ENCODE data around the gene BRINP1. TPM values are rescaled to one million over a fixed set of nuclear protein-coding genes. Genes with fewer than 3 reads are reported as not detected.

The BRINP1 gene
- total RNA-seq, 6 experiments from 2014 or later: 0.09 to 0.43 (median 0.13) TPM; not detected in 1

DNA sequence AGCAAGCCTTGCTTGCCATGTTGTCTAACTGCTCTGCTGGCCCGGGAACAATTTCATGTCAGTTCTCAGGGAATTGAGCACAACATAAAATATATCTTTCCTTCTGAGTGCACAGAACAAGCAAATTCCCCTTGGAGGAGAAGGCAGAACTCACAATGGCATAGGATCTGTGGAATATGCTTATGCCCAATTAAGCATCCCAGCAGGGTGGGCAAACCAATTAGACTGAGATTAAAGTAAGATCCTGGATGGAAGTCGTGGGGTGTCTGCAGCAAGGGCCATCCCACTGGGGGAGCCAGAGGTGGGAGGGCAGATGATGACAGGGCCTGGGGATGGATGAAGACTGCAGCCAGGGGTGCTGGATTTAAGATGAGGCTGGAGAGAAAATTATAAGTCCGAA is 114.1 kb downstream of the BRINP1 start:
- Histone ChIP-seq H3K27me3 (no peaks in the 10 kb centered on the region), H3K4me1 (no peaks in the 10 kb centered on the region), H3K9me3 (no peaks in the 10 kb centered on the region), H3K27ac (no peak overlapping the region), H3K4me3 (no peak overlapping the region), H3K36me3 (no peaks in the 10 kb centered on the region)
- TF ChIP-seq, protein P1, sequence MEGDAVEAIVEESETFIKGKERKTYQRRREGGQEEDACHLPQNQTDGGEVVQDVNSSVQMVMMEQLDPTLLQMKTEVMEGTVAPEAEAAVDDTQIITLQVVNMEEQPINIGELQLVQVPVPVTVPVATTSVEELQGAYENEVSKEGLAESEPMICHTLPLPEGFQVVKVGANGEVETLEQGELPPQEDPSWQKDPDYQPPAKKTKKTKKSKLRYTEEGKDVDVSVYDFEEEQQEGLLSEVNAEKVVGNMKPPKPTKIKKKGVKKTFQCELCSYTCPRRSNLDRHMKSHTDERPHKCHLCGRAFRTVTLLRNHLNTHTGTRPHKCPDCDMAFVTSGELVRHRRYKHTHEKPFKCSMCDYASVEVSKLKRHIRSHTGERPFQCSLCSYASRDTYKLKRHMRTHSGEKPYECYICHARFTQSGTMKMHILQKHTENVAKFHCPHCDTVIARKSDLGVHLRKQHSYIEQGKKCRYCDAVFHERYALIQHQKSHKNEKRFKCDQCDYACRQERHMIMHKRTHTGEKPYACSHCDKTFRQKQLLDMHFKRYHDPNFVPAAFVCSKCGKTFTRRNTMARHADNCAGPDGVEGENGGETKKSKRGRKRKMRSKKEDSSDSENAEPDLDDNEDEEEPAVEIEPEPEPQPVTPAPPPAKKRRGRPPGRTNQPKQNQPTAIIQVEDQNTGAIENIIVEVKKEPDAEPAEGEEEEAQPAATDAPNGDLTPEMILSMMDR (IDR thresholded peaks at IDR 0.05): no peak
- no peak for TF ChIP-seq POLR2A (IDR thresholded peaks at IDR 0.05)
- no peak for DNase-seq
- intact Hi-C loops (cut with DNase I): no loop called here
- ATAC-seq: no peak
- 45% methylated on average over 3 of the region's 3 CpGs for WGBS (ENCODE audit: insufficient coverage, low coverage, low lambda C conversion rate, missing lambda C conversion rate)

DNA sequence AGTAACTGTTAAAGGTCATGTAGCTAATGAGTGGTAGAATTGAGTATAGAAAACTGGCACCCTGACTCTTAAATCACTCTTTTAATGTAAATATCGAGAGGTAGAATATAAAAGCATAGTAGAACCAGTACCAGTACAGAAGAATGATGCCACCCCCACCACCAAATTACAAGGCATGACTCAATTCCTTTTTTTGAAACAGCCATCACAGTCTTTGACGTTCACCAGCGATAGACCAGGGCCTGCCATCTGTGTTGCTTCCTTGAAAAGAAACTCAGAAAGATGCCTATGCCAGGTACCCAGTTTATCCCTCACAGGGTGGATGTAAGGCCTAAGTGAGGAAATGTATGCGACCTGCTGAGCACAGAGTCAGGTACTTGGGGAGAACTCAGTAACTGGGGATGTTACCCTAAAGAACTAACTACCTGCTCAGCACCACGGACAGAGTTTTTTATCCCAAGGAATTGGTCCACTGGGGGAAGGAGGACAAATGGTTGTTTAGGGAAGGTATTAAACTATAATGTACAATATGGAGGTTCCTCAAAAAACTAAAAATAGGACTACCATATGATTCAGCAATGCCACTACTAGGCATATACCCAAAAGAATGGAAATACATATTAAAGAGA is 116.5 kb downstream of the BRINP1 start:
- H3K9me3 ChIP-seq: no peaks in the 10 kb centered on the region
- no peaks in the 10 kb centered on the region for H3K36me3 ChIP-seq
- H3K4me3 ChIP-seq: no peak overlapping the region
- H3K27me3 ChIP-seq: no peaks in the 10 kb centered on the region
- ATAC-seq: no peak
- TF ChIP-seq, protein P1 (IDR thresholded peaks at IDR 0.05): no peak
- no peak for TF ChIP-seq POLR2A (IDR thresholded peaks at IDR 0.05)
- H3K27ac ChIP-seq: no peak overlapping the region
- 68% methylated on average over 5 of the region's 5 CpGs for WGBS (ENCODE audit: insufficient coverage, low coverage, low lambda C conversion rate, missing lambda C conversion rate)
- intact Hi-C loops (cut with DNase I): no loop called here
- DNase-seq: no peak
- H3K4me1 ChIP-seq: no peaks in the 10 kb centered on the region

DNA sequence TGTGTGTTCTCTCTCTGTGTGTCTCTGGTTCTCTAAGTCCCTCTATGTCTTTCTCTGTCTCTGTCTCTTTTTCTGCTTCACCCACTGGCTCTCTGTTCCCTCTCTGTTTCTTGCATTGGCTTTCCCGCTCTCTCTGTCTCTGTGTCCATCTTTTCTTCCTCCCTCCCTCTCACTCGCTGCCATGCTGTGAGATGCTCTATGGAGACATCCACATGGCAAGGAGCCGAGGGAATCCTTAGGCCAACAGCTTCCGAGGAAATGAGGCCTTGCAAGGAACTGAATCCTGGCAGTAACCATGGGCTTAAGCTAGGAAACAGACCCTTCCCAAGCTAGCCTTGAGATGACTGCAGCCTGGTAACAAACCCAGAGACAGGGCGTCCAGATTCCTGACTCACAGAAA is 117.3 kb downstream of the BRINP1 start:
- no peaks in the 10 kb centered on the region for H3K36me3 ChIP-seq
- H3K4me3 ChIP-seq: no peak overlapping the region
- WGBS (ENCODE audit: insufficient coverage, low coverage, low lambda C conversion rate, missing lambda C conversion rate): 44% methylated on average over 5 of the region's 5 CpGs
- H3K27me3 ChIP-seq: no peaks in the 10 kb centered on the region
- TF ChIP-seq, protein P1 (IDR thresholded peaks at IDR 0.05): no peak
- no peak for TF ChIP-seq POLR2A (IDR thresholded peaks at IDR 0.05)
- no peaks in the 10 kb centered on the region for H3K4me1 ChIP-seq
- H3K27ac ChIP-seq: no peak overlapping the region
- no peaks in the 10 kb centered on the region for H3K9me3 ChIP-seq
- DNase-seq (no peak), ATAC-seq (no peak)
- intact Hi-C loops (cut with DNase I): no loop called here

DNA sequence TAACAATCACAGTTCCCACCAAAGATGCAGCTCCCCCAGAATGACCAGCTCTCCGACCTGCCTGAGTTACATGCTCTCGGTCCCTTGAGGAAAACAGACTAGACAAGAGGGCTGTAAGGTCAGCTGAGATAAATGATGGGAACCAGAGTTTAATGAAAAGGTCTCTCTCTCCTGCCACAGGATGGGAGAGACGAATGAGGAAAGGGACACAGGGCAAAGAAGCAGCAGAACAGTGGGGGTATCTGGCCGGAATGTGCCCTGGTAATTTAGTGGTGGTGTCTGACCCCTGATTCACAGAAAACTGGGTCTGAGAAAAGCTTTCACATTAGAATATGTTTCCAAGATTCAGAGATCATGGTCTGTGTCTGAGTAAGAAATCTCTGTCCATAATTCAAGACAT is 118.5 kb downstream of the BRINP1 start:
- no peaks in the 10 kb centered on the region for H3K36me3 ChIP-seq
- H3K4me1 ChIP-seq: no peaks in the 10 kb centered on the region
- WGBS (ENCODE audit: insufficient coverage, low coverage, low lambda C conversion rate, missing lambda C conversion rate): 26% methylated on average over 4 of the region's 4 CpGs
- no peaks in the 10 kb centered on the region for H3K9me3 ChIP-seq
- DNase-seq (no peak), ATAC-seq (no peak)
- TF ChIP-seq, protein P1 (IDR thresholded peaks at IDR 0.05): no peak
- no peak for TF ChIP-seq POLR2A (IDR thresholded peaks at IDR 0.05)
- intact Hi-C loops (cut with DNase I): no loop called here
- H3K27me3 ChIP-seq: no peaks in the 10 kb centered on the region
- H3K27ac ChIP-seq: no peak overlapping the region
- no peak overlapping the region for H3K4me3 ChIP-seq

- intact Hi-C loops (cut with DNase I): no loop called here
- Histone ChIP-seq H3K4me3 (no peak overlapping the region), H3K36me3 (no peaks in the 10 kb centered on the region), H3K4me1 (no peaks in the 10 kb centered on the region), H3K27ac (no peak overlapping the region), H3K9me3 (no peaks in the 10 kb centered on the region), H3K27me3 (no peaks in the 10 kb centered on the region)
- no peak for ATAC-seq
- whole genome bisulfite sequencing (ENCODE audit: insufficient coverage, low coverage, low lambda C conversion rate, missing lambda C conversion rate): 76% methylated on average over 4 of the region's 4 CpGs
- TF ChIP-seq, protein P1 (IDR thresholded peaks at IDR 0.05): no peak
- TF ChIP-seq POLR2A (IDR thresholded peaks at IDR 0.05): no peak
- DNase-seq: no peak
Measured at GRCh38 chr9:119240546-119240945, 128.7 kb downstream of the BRINP1 start.

All from right lobe of liver (tissue), 6 donors.